ENCODE data around the gene ELP4. TPM values are rescaled to one million over a fixed set of nuclear protein-coding genes. Genes with fewer than 3 reads are reported as not detected.

The ELP4 gene
- polyA plus RNA-seq, 4 donors, result 5.4 to 14.5 (median 7.9) TPM

GRCh38 chr11:31821235-31821764, 311.7 kb downstream of the ELP4 start:
- Histone ChIP-seq H3K4me3 (ENCODE audit: low read depth in 1 of 3, low read length in 3 of 3) (no peak overlapping the region), H3K27ac (ENCODE audit: low read depth in 1 of 3, low read length in 2 of 3) (no peak overlapping the region), H3K27me3 (ENCODE audit: control insufficient read depth in 3 of 3, insufficient read depth in 3 of 3, low read length in 3 of 3) (peaks cover 0 to 98% (median 69%) of the 10 kb centered on the region in 3 donors), H3K4me1 (ENCODE audit: control insufficient read depth in 3 of 3, insufficient read depth in 2 of 3, low read depth in 1 of 3, low read length in 2 of 3) (peaks cover 0 to 9% (median 9%) of the 10 kb centered on the region in 3 donors), H3K36me3 (ENCODE audit: control insufficient read depth in 3 of 3, insufficient read depth in 2 of 3, low read depth in 1 of 3, low read length in 3 of 3) (no peaks in the 10 kb centered on the region), H3K9me3 (ENCODE audit: control insufficient read depth in 2 of 2, insufficient read depth in 1 of 2, low read depth in 1 of 2, low read length in 1 of 2) (peaks cover 0 to 7% of the 10 kb centered on the region in 2 donors)
- FAIRE-seq (no peak), DNase-seq (no peak)
- 6 to 11% (median 9%) methylated on average over 5 of the region's 5 CpGs for WGBS, 3 donors

- no peaks in the 10 kb centered on the region for H3K36me3 ChIP-seq (ENCODE audit: control insufficient read depth in 3 of 3, insufficient read depth in 2 of 3, low read depth in 1 of 3, low read length in 3 of 3)
- FAIRE-seq (no peak), DNase-seq (no peak)
- H3K4me1 ChIP-seq (ENCODE audit: control insufficient read depth in 3 of 3, insufficient read depth in 2 of 3, low read depth in 1 of 3, low read length in 2 of 3), result peaks cover 0 to 9% (median 8%) of the 10 kb centered on the region in 3 donors
- H3K27ac ChIP-seq (ENCODE audit: low read depth in 1 of 3, low read length in 2 of 3), result no peak overlapping the region
- H3K9me3 ChIP-seq (ENCODE audit: control insufficient read depth in 2 of 2, insufficient read depth in 1 of 2, low read depth in 1 of 2, low read length in 1 of 2), result peaks cover 0 to 7% of the 10 kb centered on the region in 2 donors
- peaks cover 3 to 98% (median 68%) of the 10 kb centered on the region in 3 donors for H3K27me3 ChIP-seq (ENCODE audit: control insufficient read depth in 3 of 3, insufficient read depth in 3 of 3, low read length in 3 of 3)
- no peak overlapping the region for H3K4me3 ChIP-seq (ENCODE audit: low read depth in 1 of 3, low read length in 3 of 3)
- 16 to 19% (median 19%) methylated on average over 8 of the region's 8 CpGs for WGBS, 3 donors
These were observed 312.2 kb downstream of the ELP4 start for GRCh38 chr11:31821766-31822165.

GRCh38 chr11:31822175-31822926, 312.8 kb downstream of the ELP4 start:
- 25 to 31% (median 27%) methylated on average over 17 of the region's 17 CpGs for WGBS, 3 donors
- peaks cover 0 to 7% of the 10 kb centered on the region in 2 donors for H3K9me3 ChIP-seq (ENCODE audit: control insufficient read depth in 2 of 2, insufficient read depth in 1 of 2, low read depth in 1 of 2, low read length in 1 of 2)
- FAIRE-seq (no peak), DNase-seq (no peak)
- no peak overlapping the region for H3K4me3 ChIP-seq (ENCODE audit: low read depth in 1 of 3, low read length in 3 of 3)
- H3K27ac ChIP-seq (ENCODE audit: low read depth in 1 of 3, low read length in 2 of 3), result no peak overlapping the region
- peaks cover 0 to 7% (median 5%) of the 10 kb centered on the region in 3 donors for H3K4me1 ChIP-seq (ENCODE audit: control insufficient read depth in 3 of 3, insufficient read depth in 2 of 3, low read depth in 1 of 3, low read length in 2 of 3)
- peaks cover 5 to 98% (median 69%) of the 10 kb centered on the region in 3 donors for H3K27me3 ChIP-seq (ENCODE audit: control insufficient read depth in 3 of 3, insufficient read depth in 3 of 3, low read length in 3 of 3)
- no peaks in the 10 kb centered on the region for H3K36me3 ChIP-seq (ENCODE audit: control insufficient read depth in 3 of 3, insufficient read depth in 2 of 3, low read depth in 1 of 3, low read length in 3 of 3)

GRCh38 chr11:31822927-31823643, 313.5 kb downstream of the ELP4 start:
- peaks cover 5 to 98% (median 64%) of the 10 kb centered on the region in 3 donors for H3K27me3 ChIP-seq (ENCODE audit: control insufficient read depth in 3 of 3, insufficient read depth in 3 of 3, low read length in 3 of 3)
- peaks cover 0 to under 1% (median under 1%) of the 10 kb centered on the region in 3 donors for H3K4me1 ChIP-seq (ENCODE audit: control insufficient read depth in 3 of 3, insufficient read depth in 2 of 3, low read depth in 1 of 3, low read length in 2 of 3)
- DNase-seq (peak in 1 of 2 donors; percentile 3), FAIRE-seq (no peak)
- no peaks in the 10 kb centered on the region for H3K36me3 ChIP-seq (ENCODE audit: control insufficient read depth in 3 of 3, insufficient read depth in 2 of 3, low read depth in 1 of 3, low read length in 3 of 3)
- H3K9me3 ChIP-seq (ENCODE audit: control insufficient read depth in 2 of 2, insufficient read depth in 1 of 2, low read depth in 1 of 2, low read length in 1 of 2), result peaks cover 0 to 5% of the 10 kb centered on the region in 2 donors
- WGBS, 3 donors, result 26 to 38% (median 29%) methylated on average over 14 of the region's 14 CpGs
- no peak overlapping the region for H3K4me3 ChIP-seq (ENCODE audit: low read depth in 1 of 3, low read length in 3 of 3)
- no peak overlapping the region for H3K27ac ChIP-seq (ENCODE audit: low read depth in 1 of 3, low read length in 2 of 3)

- Histone ChIP-seq H3K27ac (ENCODE audit: low read depth in 1 of 3, low read length in 2 of 3) (no peak overlapping the region), H3K4me3 (ENCODE audit: low read depth in 1 of 3, low read length in 3 of 3) (no peak overlapping the region), H3K36me3 (ENCODE audit: control insufficient read depth in 3 of 3, insufficient read depth in 2 of 3, low read depth in 1 of 3, low read length in 3 of 3) (no peaks in the 10 kb centered on the region), H3K9me3 (ENCODE audit: control insufficient read depth in 2 of 2, insufficient read depth in 1 of 2, low read depth in 1 of 2, low read length in 1 of 2) (no peaks in the 10 kb centered on the region), H3K4me1 (ENCODE audit: control insufficient read depth in 3 of 3, insufficient read depth in 2 of 3, low read depth in 1 of 3, low read length in 2 of 3) (no peaks in the 10 kb centered on the region), H3K27me3 (ENCODE audit: control insufficient read depth in 3 of 3, insufficient read depth in 3 of 3, low read length in 3 of 3) (peaks cover 5 to 96% (median 58%) of the 10 kb centered on the region in 3 donors)
- DNase-seq (no peak), FAIRE-seq (no peak)
- 8 to 22% (median 16%) methylated on average over 23 to 24 of the region's 24 CpGs for WGBS, 3 donors
These were observed 314.2 kb downstream of the ELP4 start for GRCh38 chr11:31823644-31824331.

- peaks cover 5 to 94% (median 57%) of the 10 kb centered on the region in 3 donors for H3K27me3 ChIP-seq (ENCODE audit: control insufficient read depth in 3 of 3, insufficient read depth in 3 of 3, low read length in 3 of 3)
- H3K27ac ChIP-seq (ENCODE audit: low read depth in 1 of 3, low read length in 2 of 3), result no peak overlapping the region
- peak in 1 of 2 donors; percentile 3 for DNase-seq
- no peak for FAIRE-seq
- H3K4me1 ChIP-seq (ENCODE audit: control insufficient read depth in 3 of 3, insufficient read depth in 2 of 3, low read depth in 1 of 3, low read length in 2 of 3), result no peaks in the 10 kb centered on the region
- no peaks in the 10 kb centered on the region for H3K9me3 ChIP-seq (ENCODE audit: control insufficient read depth in 2 of 2, insufficient read depth in 1 of 2, low read depth in 1 of 2, low read length in 1 of 2)
- H3K4me3 ChIP-seq (ENCODE audit: low read depth in 1 of 3, low read length in 3 of 3), result no peak overlapping the region
- 8 to 9% (median 9%) methylated on average over 18 of the region's 18 CpGs for WGBS, 3 donors
- H3K36me3 ChIP-seq (ENCODE audit: control insufficient read depth in 3 of 3, insufficient read depth in 2 of 3, low read depth in 1 of 3, low read length in 3 of 3), result no peaks in the 10 kb centered on the region
These were observed 314.8 kb downstream of the ELP4 start for GRCh38 chr11:31824332-31824878.

- FAIRE-seq (no peak), DNase-seq (peak in 1 of 2 donors; percentile 8)
- 8 to 20% (median 13%) methylated on average over 52 of the region's 52 CpGs for WGBS, 3 donors
- H3K27ac ChIP-seq (ENCODE audit: low read depth in 1 of 3, low read length in 2 of 3), result no peak overlapping the region
- H3K4me3 ChIP-seq (ENCODE audit: low read depth in 1 of 3, low read length in 3 of 3), result no peak overlapping the region
- H3K36me3 ChIP-seq (ENCODE audit: control insufficient read depth in 3 of 3, insufficient read depth in 2 of 3, low read depth in 1 of 3, low read length in 3 of 3), result no peaks in the 10 kb centered on the region
- H3K27me3 ChIP-seq (ENCODE audit: control insufficient read depth in 3 of 3, insufficient read depth in 3 of 3, low read length in 3 of 3), result peaks cover 5 to 94% (median 52%) of the 10 kb centered on the region in 3 donors
- no peaks in the 10 kb centered on the region for H3K9me3 ChIP-seq (ENCODE audit: control insufficient read depth in 2 of 2, insufficient read depth in 1 of 2, low read depth in 1 of 2, low read length in 1 of 2)
- no peaks in the 10 kb centered on the region for H3K4me1 ChIP-seq (ENCODE audit: control insufficient read depth in 3 of 3, insufficient read depth in 2 of 3, low read depth in 1 of 3, low read length in 2 of 3)
These were observed 315.6 kb downstream of the ELP4 start for GRCh38 chr11:31824879-31825837.
